AG04450 (cell line): ENCODE measurements around the gene CHERP. TPM values are rescaled to one million over a fixed set of nuclear protein-coding genes. Genes with fewer than 3 reads are reported as not detected.

Source experiments
- CTCF ChIA-PET: fragments of 300-600, 350-600 bp; formaldehyde crosslinking; extraction: SDS; loops from one replicate; lab custom pipeline; 2022; ENCODE audit warnings: antibody characterized with exemption, inconsistent platforms; lab: Charles Lee
- POLR2A ChIA-PET: fragments of 350-600 bp; formaldehyde crosslinking; extraction: SDS; loops from one replicate; lab custom pipeline; 2021; ENCODE audit warnings: antibody characterized with exemption, inconsistent platforms; lab: Yijun Ruan, JAX
- DNase-seq: peaks from one replicate; pipeline ENCODE4 v3.0.0-alpha.2; 2011; ENCODE audit warnings: low read depth, low spot score
- H3K27ac ChIP-seq: one replicate; pipeline ENCODE4 v1.5.1; 2012; ENCODE audit warnings: low read depth, low read length, control low read depth
- H3K27me3 ChIP-seq: one replicate; pipeline ENCODE4 v1.6.0; 2012; ENCODE audit warnings: low read length; ENCODE audit not compliant: control insufficient read depth, insufficient read depth
- H3K4me3 ChIP-seq: 2 replicates; pipeline ENCODE4 v1.5.1; 2011; ENCODE audit warnings: mild to moderate bottlenecking, low read depth, low read length, control low read depth
- H3K9me3 ChIP-seq: 2 replicates; pipeline ENCODE4 v1.5.1; 2012; ENCODE audit warnings: low read length; ENCODE audit not compliant: control insufficient read depth, insufficient read depth
- CTCF ChIP-seq: IDR thresholded peaks from 2 replicates; pipeline ENCODE4 v1.5.1; 2011; ENCODE audit warnings: low read depth, low read length, control low read depth, inconsistent platforms
- polyA plus RNA-seq: library from polyadenylated mRNA; depleted of rRNA; stranded (reverse); fragments of >200 nt; gene quantifications from 2 replicates; pipeline ENCODE4 v1.2.3, GENCODE V29; 2011

The CHERP gene
- polyA plus RNA-seq, 1 experiment: 3.4 TPM

- CTCF ChIA-PET: no interaction called here
- Histone ChIP-seq H3K9me3 (no peaks in the 10 kb centered on the region; the same call in 1 of the 2 replicates), H3K27ac (no peak overlapping the region), H3K4me3 (no peak overlapping the region), H3K27me3 (no peaks in the 10 kb centered on the region)
- POLR2A ChIA-PET: no interaction called here
- no peak for TF ChIP-seq CTCF
- DNase-seq: no peak
Observed at GRCh38 chr19:16520986-16521624, 21.1 kb downstream of the CHERP start.

GRCh38 chr19:16520074-16520973 lies 21.9 kb downstream of the CHERP start:
- H3K4me3 ChIP-seq: no peak overlapping the region
- ChIA-PET POLR2A (no interaction called here), CTCF (no interaction called here)
- no peak for TF ChIP-seq CTCF
- H3K9me3 ChIP-seq: no peaks in the 10 kb centered on the region; the same call in 1 of the 2 replicates
- no peak overlapping the region for H3K27ac ChIP-seq
- no peak for DNase-seq
- no peaks in the 10 kb centered on the region for H3K27me3 ChIP-seq

- peak overlapping the region; percentile 11 for H3K27ac ChIP-seq
- ChIA-PET POLR2A (no interaction called here), CTCF (no interaction called here)
- no peaks in the 10 kb centered on the region for H3K27me3 ChIP-seq
- no peak for TF ChIP-seq CTCF
- no peaks in the 10 kb centered on the region; the same call in 1 of the 2 replicates for H3K9me3 ChIP-seq
- H3K4me3 ChIP-seq: no peak overlapping the region
- DNase-seq: no peak
Observed at GRCh38 chr19:16519230-16519687, 23.0 kb downstream of the CHERP start.

- no peaks in the 10 kb centered on the region; the same call in 1 of the 2 replicates for H3K9me3 ChIP-seq
- CTCF ChIA-PET: no interaction called here
- H3K27ac ChIP-seq: no peak overlapping the region
- TF ChIP-seq CTCF: no peak
- POLR2A ChIA-PET: no interaction called here
- H3K27me3 ChIP-seq: no peaks in the 10 kb centered on the region
- no peak overlapping the region for H3K4me3 ChIP-seq
- no peak for DNase-seq
Observed at GRCh38 chr19:16518483-16519229, 23.6 kb downstream of the CHERP start.
